ENCODE results near the gene PLA2G2F.

The PLA2G2F gene

GRCh38 chr1:20198918-20199317 is 59.8 kb downstream of the PLA2G2F start:
- FAIRE-seq = no peak

GRCh38 chr1:20199403-20199802 is 60.3 kb downstream of the PLA2G2F start:
- no peak for TF ChIP-seq CTCF (IDR thresholded peaks at IDR 0.05; ENCODE audit: insufficient read depth, missing control alignments)
- DNase-seq (ENCODE audit: insufficient read length, low spot score) (no peak), FAIRE-seq (no peak)

More at GRCh38 chr1:20198918-20199317, 59.8 kb downstream of the PLA2G2F start:
- DNase-seq (ENCODE audit: insufficient read length, low spot score) = no peak
- no peak for TF ChIP-seq CTCF (IDR thresholded peaks at IDR 0.05; ENCODE audit: insufficient read depth, missing control alignments)

GRCh38 chr1:20199840-20200239 is 60.7 kb downstream of the PLA2G2F start:
- TF ChIP-seq CTCF (IDR thresholded peaks at IDR 0.05; ENCODE audit: insufficient read depth, missing control alignments) = no peak
- FAIRE-seq = no peak
- DNase-seq (ENCODE audit: insufficient read length, low spot score) = no peak

Measured in D721Med (cell line).